IMR-90 (cell line): ENCODE measurements around the gene RBM28. TPM values are rescaled to one million over a fixed set of nuclear protein-coding genes. Genes with fewer than 3 reads are reported as not detected.
A peak's percentile ranks its signal among the peaks of the same experiment; 100 is the strongest.

ENCODE experiments used
- ATAC-seq: fragments of 200-7000 bp; cut with Tn5 transposase; 2 replicates; pipeline ENCODE4 v1.9.1; 2020; ENCODE audit warnings: low read depth, mild to moderate bottlenecking, moderate library complexity
- BruUV-seq: library from RNA; stranded (reverse); fragments of 400-500 nt; replicated peaks from 2 replicates; lab custom pipeline; 2021; lab: Mats Ljungman, UMichigan
- CTCF ChIA-PET: fragments of 300-600 bp; formaldehyde crosslinking; extraction: SDS; loops from one replicate; lab custom pipeline; 2021; ENCODE audit warnings: antibody characterized with exemption; lab: Yijun Ruan, JAX
- POLR2A ChIA-PET: fragments of 300-600 bp; sonication (Branson Sonifier 250); formaldehyde crosslinking; loops from one replicate; lab custom pipeline; 2022; ENCODE audit warnings: antibody characterized with exemption; ENCODE audit not compliant: unreplicated experiment; lab: Charles Lee
- DNase-seq: peaks from one replicate; pipeline ENCODE4 v3.0.0; 2013
- H2AFZ ChIP-seq: replicated peaks from 2 replicates; pipeline ENCODE3; 2013; ENCODE audit warnings: low read length, mild to moderate bottlenecking; ENCODE audit not compliant: poor library complexity
- H2AK5ac ChIP-seq: 2 replicates; pipeline ENCODE4 v1.6.1; 2013; ENCODE audit warnings: low read depth, low read length, inconsistent platforms
- H2AK9ac ChIP-seq: replicated peaks from 2 replicates; pipeline ENCODE3; 2013; ENCODE audit warnings: mild to moderate bottlenecking, low read depth, low read length, moderate library complexity; ENCODE audit not compliant: poor library complexity
- H2BK120ac ChIP-seq: 2 replicates; pipeline ENCODE4 v1.6.1; 2013; ENCODE audit warnings: low read depth, low read length, inconsistent platforms
- H2BK15ac ChIP-seq: 3 replicates; pipeline ENCODE4 v1.6.1; 2013; ENCODE audit warnings: low read depth, low read length, inconsistent platforms
- H2BK20ac ChIP-seq: 2 replicates; pipeline ENCODE4 v1.6.1; 2013; ENCODE audit warnings: low read depth, mild to moderate bottlenecking, inconsistent platforms, low read length, moderate library complexity
- H2BK5ac ChIP-seq: 2 replicates; pipeline ENCODE4 v1.6.1; 2013; ENCODE audit warnings: mild to moderate bottlenecking, low read depth, low read length, inconsistent platforms; ENCODE audit not compliant: poor library complexity, severe bottlenecking
- H3K14ac ChIP-seq: replicated peaks from 2 replicates; pipeline ENCODE4 v1.6.1; 2013; ENCODE audit warnings: low read depth, low read length, inconsistent platforms
- H3K18ac ChIP-seq: 2 replicates; pipeline ENCODE4 v1.6.1; 2013; ENCODE audit warnings: low read depth, low read length, control low read depth
- H3K23ac ChIP-seq: 2 replicates; pipeline ENCODE4 v1.6.1; 2013; ENCODE audit warnings: low read depth, low read length, inconsistent platforms
- H3K27ac ChIP-seq: 2 replicates; pipeline ENCODE4 v1.5.1; 2013; ENCODE audit warnings: mild to moderate bottlenecking, control low read depth, low read length; ENCODE audit not compliant: insufficient read depth
- H3K27me3 ChIP-seq: 2 replicates; pipeline ENCODE4 v1.6.1; 2013; ENCODE audit warnings: low read length; ENCODE audit not compliant: control insufficient read depth, insufficient read depth
- H3K36me3 ChIP-seq: 2 replicates; pipeline ENCODE4 v1.6.1; 2013; ENCODE audit warnings: low read length, mixed read lengths; ENCODE audit not compliant: control insufficient read depth, insufficient read depth
- H3K4ac ChIP-seq: 2 replicates; pipeline ENCODE4 v1.6.1; 2013; ENCODE audit warnings: low read depth, low read length, inconsistent platforms
- H3K4me1 ChIP-seq: 2 replicates; pipeline ENCODE4 v1.6.1; 2013; ENCODE audit warnings: low read length, mixed read lengths; ENCODE audit not compliant: control insufficient read depth, insufficient read depth
- H3K4me2 ChIP-seq: 2 replicates; pipeline ENCODE4 v1.6.1; 2013; ENCODE audit warnings: low read depth, mild to moderate bottlenecking, control low read depth, low read length, moderate library complexity
- H3K4me3 ChIP-seq: 2 replicates; pipeline ENCODE4 v1.5.1; 2013; ENCODE audit warnings: low read depth, mild to moderate bottlenecking, control low read depth, low read length, moderate library complexity; ENCODE audit not compliant: insufficient read depth
- H3K56ac ChIP-seq: 2 replicates; pipeline ENCODE4 v1.6.1; 2013; ENCODE audit warnings: low read length, inconsistent platforms; ENCODE audit not compliant: insufficient read depth; ENCODE audit errors: extremely low read depth
- H3K79me1 ChIP-seq, 2 experiments: 2 replicates each; pipeline ENCODE4 v1.6.1; 2013; ENCODE audit warnings: low read length in 2 of 2, inconsistent platforms in 1 of 2, low read depth in 1 of 2
- H3K9ac ChIP-seq: 2 replicates; pipeline ENCODE4 v1.6.1; 2013; ENCODE audit warnings: low read depth, low read length, control low read depth
- H3K9me1 ChIP-seq: 2 replicates; pipeline ENCODE4 v1.6.1; 2013; ENCODE audit warnings: low read length, inconsistent platforms; ENCODE audit not compliant: insufficient read depth
- H3K9me3 ChIP-seq: 2 replicates; pipeline ENCODE4 v1.6.1; 2013; ENCODE audit warnings: low read length; ENCODE audit not compliant: control insufficient read depth, insufficient read depth
- H4K20me1 ChIP-seq: 2 replicates; pipeline ENCODE4 v1.6.1; 2013; ENCODE audit warnings: low read length, inconsistent platforms; ENCODE audit not compliant: insufficient read depth
- H4K5ac ChIP-seq: 2 replicates; pipeline ENCODE4 v1.6.1; 2013; ENCODE audit warnings: mild to moderate bottlenecking, low read depth, low read length, control low read depth
- H4K8ac ChIP-seq, 2 experiments: 2 replicates each; pipeline ENCODE4 v1.6.1; 2013; ENCODE audit warnings: low read depth in 2 of 2, low read length in 2 of 2, control low read depth in 1 of 2, inconsistent platforms in 1 of 2
- H4K91ac ChIP-seq: 2 replicates; pipeline ENCODE4 v1.6.1; 2013; ENCODE audit warnings: low read depth, low read length, inconsistent platforms; ENCODE audit not compliant: insufficient read depth
- CEBPB ChIP-seq: IDR thresholded peaks from 2 replicates; pipeline ENCODE4 v1.6.1; 2012; ENCODE audit warnings: low read depth, low read length, improper control_type of control experiment
- FOS ChIP-seq: fragments of 150-350 bp; IDR thresholded peaks from 2 replicates; pipeline ENCODE4 v1.6.1; 2016; ENCODE audit warnings: low read depth, low read length
- MAFK ChIP-seq: IDR thresholded peaks from 2 replicates; pipeline ENCODE4 v1.6.1; 2012; ENCODE audit warnings: low read depth, low read length, improper control_type of control experiment
- POLR2A ChIP-seq: IDR thresholded peaks from 2 replicates; pipeline ENCODE4 v1.6.1; 2012; ENCODE audit warnings: mild to moderate bottlenecking, low read depth, low read length
- RAD21 ChIP-seq: IDR thresholded peaks from 2 replicates; pipeline ENCODE4 v1.6.1; 2012; ENCODE audit warnings: low read length, improper control_type of control experiment
- RCOR1 ChIP-seq: IDR thresholded peaks from 2 replicates; pipeline ENCODE4 v1.6.1; 2012; ENCODE audit warnings: mild to moderate bottlenecking, low read length, improper control_type of control experiment; ENCODE audit not compliant: insufficient replicate concordance
- RFX5 ChIP-seq: IDR thresholded peaks from 2 replicates; pipeline ENCODE4 v1.8.0; 2012; ENCODE audit warnings: low read depth, mild to moderate bottlenecking, low read length, moderate library complexity
- WGBS, 2 experiments: methylation state at CpG; one replicate each; pipeline versions ENCODE4 v1.1.5 to v1.1.7; 2013; ENCODE audit warnings: missing lambda C conversion rate in 2 of 2; ENCODE audit not compliant: insufficient read length in 1 of 2; ENCODE audit errors: extremely low coverage in 2 of 2; 5-methylcytosine and 5-hydroxymethylcytosine counted together
- dilution Hi-C: fragments of 300-500 bp; cut with HindIII; formaldehyde crosslinking; loops from one replicate; pipeline ENCODE4 v1.14.3; 2018; ENCODE audit warnings: low sequenced_read_pairs; ENCODE audit not compliant: unreplicated experiment
- in situ Hi-C: fragments of 300-500 bp; cut with MboI; formaldehyde crosslinking; loops from 3 replicates; pipeline ENCODE4 v1.14.3; 2019; ENCODE audit warnings: low sequenced_read_pairs, inconsistent platforms, mixed read lengths
- intact Hi-C: fragments of 100-400 bp; cut with micrococcal nuclease; formaldehyde crosslinking; loops from 2 replicates; pipeline ENCODE4 v1.10.0; 2022
- polyA plus RNA-seq, 3 experiments: library from polyadenylated mRNA; depleted of rRNA; stranded (reverse); fragments of >200 nt; gene quantifications; 2 replicates each; pipeline ENCODE4 v1.2.3, GENCODE V29; 2012; ENCODE audit warnings: low replicate concordance in 1 of 3
- total RNA-seq: library from RNA; depleted of rRNA; stranded (reverse); fragments of >200 nt; gene quantifications from 2 replicates; pipeline ENCODE4 v1.2.3, GENCODE V29; 2012
- TF ChIP-seq, protein P1 (sequence below): fragments of 150-350 bp; IDR thresholded peaks from 2 replicates; pipeline ENCODE4 v1.6.1; 2016; ENCODE audit warnings: low read depth, mild to moderate bottlenecking, low read length, moderate library complexity, borderline replicate concordance

Gene RBM28
- total and polyA plus RNA-seq, 2 of the 4 experiments (the other 2 are of a cell fraction): 12.4 to 20.4 TPM

GRCh38 chr7:128266529-128266882, 77.2 kb downstream of the RBM28 start:
- Histone ChIP-seq H3K56ac (no peak overlapping the region), H4K5ac (no peak overlapping the region), H3K27me3 (peaks cover 36% of the 10 kb centered on the region), H2BK15ac (no peak overlapping the region), H3K18ac (no peak overlapping the region), H2AK5ac (no peak overlapping the region; the same call in 1 of the 2 replicates), H4K8ac (0 out of 4 replicates have a peak overlapping the region, but pooled peaks of 1 of the 2 experiments have one; percentile 27), H3K4me3 (no peak overlapping the region), H2AK9ac (no peak overlapping the region), H4K20me1 (no peaks in the 10 kb centered on the region), H3K14ac (no peak overlapping the region), H3K36me3 (no peaks in the 10 kb centered on the region), H2BK20ac (peak overlapping the region; percentile 3; the same call in 1 of the 2 replicates), H2BK120ac (peak overlapping the region; percentile 87; the same call in 1 of the 2 replicates), H3K27ac (no peak overlapping the region), H3K4me1 (peaks cover 12% of the 10 kb centered on the region), H2AFZ (peak overlapping the region; percentile 57), H3K4ac (peak overlapping the region; percentile 59), H3K9ac (no peak overlapping the region), H3K23ac (no peak overlapping the region; the same call in 1 of the 2 replicates), H3K9me3 (no peaks in the 10 kb centered on the region), H3K4me2 (peak overlapping the region; percentile 54; the same call in 1 of the 2 replicates), H3K79me1 (no peaks in the 10 kb centered on the region), H4K91ac (no peak overlapping the region), H2BK5ac (no peak overlapping the region), H3K9me1 (peaks cover 3% of the 10 kb centered on the region; the same call in 1 of the 2 replicates)
- in situ Hi-C loops (no loop called here), dilution Hi-C loops (no loop called here), intact Hi-C loops (no loop called here)
- no TSS peak for BruUV-seq
- ChIA-PET POLR2A (no interaction called here), CTCF (no interaction called here)
- DNase-seq (no peak), ATAC-seq (no peak)
- TF ChIP-seq RFX5 (no peak), RCOR1 (no peak), CEBPB (no peak), FOS (no peak), RAD21 (no peak), MAFK (no peak), POLR2A (no peak)
- TF ChIP-seq, protein P1, sequence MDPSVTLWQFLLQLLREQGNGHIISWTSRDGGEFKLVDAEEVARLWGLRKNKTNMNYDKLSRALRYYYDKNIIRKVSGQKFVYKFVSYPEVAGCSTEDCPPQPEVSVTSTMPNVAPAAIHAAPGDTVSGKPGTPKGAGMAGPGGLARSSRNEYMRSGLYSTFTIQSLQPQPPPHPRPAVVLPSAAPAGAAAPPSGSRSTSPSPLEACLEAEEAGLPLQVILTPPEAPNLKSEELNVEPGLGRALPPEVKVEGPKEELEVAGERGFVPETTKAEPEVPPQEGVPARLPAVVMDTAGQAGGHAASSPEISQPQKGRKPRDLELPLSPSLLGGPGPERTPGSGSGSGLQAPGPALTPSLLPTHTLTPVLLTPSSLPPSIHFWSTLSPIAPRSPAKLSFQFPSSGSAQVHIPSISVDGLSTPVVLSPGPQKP: no peak
- 20% methylated on average over 1 of the region's 1 CpG; no CpG with 5 or more reads in 1 of the 2 experiments for WGBS, 2 experiments
